Prostate gland (tissue), 2 donors: Measurements from ENCODE around the gene RNU7-1. TPM values are rescaled to one million over a fixed set of nuclear protein-coding genes. Genes with fewer than 3 reads are reported as not detected.
A peak's percentile ranks its signal among the peaks of the same experiment; 100 is the strongest.

Source experiments
- DNase-seq: peaks from one replicate; pipeline ENCODE4 v3.0.0-alpha.2; 2019; ENCODE audit warnings: low spot score
- H3K27ac ChIP-seq, 2 donors: fragments of 200-600 bp; sonication (generic); 2 replicates each; pipeline ENCODE4 v1.5.1; 2017 to 2019
- H3K27me3 ChIP-seq: fragments of 200-600 bp; sonication (generic); replicated peaks from 2 replicates; pipeline ENCODE4 v1.5.1; 2019; ENCODE audit not compliant: insufficient read depth
- H3K36me3 ChIP-seq, 2 donors: fragments of 200-600 bp; sonication (generic); 1 replicate in 1 of 2; 2 replicates in 1 of 2; pipeline versions ENCODE4 v1.5.1 to v1.8.1; 2017 to 2019
- H3K4me1 ChIP-seq: fragments of 200-600 bp; sonication (generic); replicated peaks from 2 replicates; pipeline ENCODE4 v1.5.1; 2019
- H3K4me3 ChIP-seq, 2 donors: fragments of 200-600 bp; sonication (generic); 2 replicates each; pipeline ENCODE4 v1.5.1; 2017 to 2019
- H3K9me3 ChIP-seq: fragments of 200-600 bp; sonication (generic); 2 replicates; pipeline ENCODE4 v1.5.1; 2017
- POLR2A ChIP-seq: fragments of 450-650 bp; IDR thresholded peaks from one replicate; pipeline ENCODE4 v1.6.1; 2016; ENCODE audit warnings: antibody characterized with exemption, mild to moderate bottlenecking
- POLR2AphosphoS5 ChIP-seq: sonication (generic); formaldehyde crosslinking; IDR thresholded peaks from one replicate; pipeline ENCODE4 v1.6.1; 2017; ENCODE audit warnings: antibody characterized with exemption
- WGBS: methylation state at CpG from one replicate; pipeline ENCODE4 v1.1.5; 2018; 5-methylcytosine and 5-hydroxymethylcytosine counted together
- intact Hi-C: fragments of 100-400 bp; cut with DNase I; formaldehyde crosslinking; loops from one replicate; pipeline ENCODE4 v1.14.2; 2022
- total RNA-seq, 2 donors: library from RNA; depleted of rRNA; stranded (reverse); fragments of >200 nt; gene quantifications; one replicate each; pipeline ENCODE4 v1.1.0, GENCODE V29; 2016
- TF ChIP-seq, protein P1 (sequence below), 4 experiments: fragments of 200-600 bp in 2 of 4; fragments of 450-650 bp in 2 of 4; sonication (generic) in 2 of 4; IDR thresholded peaks; 1 replicate in 3 of 4; 2 replicates in 1 of 4; pipeline ENCODE4 v1.5.1; 2016 to 2019; ENCODE audit warnings: antibody characterized with exemption in 4 of 4, mild to moderate bottlenecking in 2 of 4, moderate library complexity in 2 of 4

Gene RNU7-1
- total RNA-seq, 2 donors from 2014 or later = not detected

DNA sequence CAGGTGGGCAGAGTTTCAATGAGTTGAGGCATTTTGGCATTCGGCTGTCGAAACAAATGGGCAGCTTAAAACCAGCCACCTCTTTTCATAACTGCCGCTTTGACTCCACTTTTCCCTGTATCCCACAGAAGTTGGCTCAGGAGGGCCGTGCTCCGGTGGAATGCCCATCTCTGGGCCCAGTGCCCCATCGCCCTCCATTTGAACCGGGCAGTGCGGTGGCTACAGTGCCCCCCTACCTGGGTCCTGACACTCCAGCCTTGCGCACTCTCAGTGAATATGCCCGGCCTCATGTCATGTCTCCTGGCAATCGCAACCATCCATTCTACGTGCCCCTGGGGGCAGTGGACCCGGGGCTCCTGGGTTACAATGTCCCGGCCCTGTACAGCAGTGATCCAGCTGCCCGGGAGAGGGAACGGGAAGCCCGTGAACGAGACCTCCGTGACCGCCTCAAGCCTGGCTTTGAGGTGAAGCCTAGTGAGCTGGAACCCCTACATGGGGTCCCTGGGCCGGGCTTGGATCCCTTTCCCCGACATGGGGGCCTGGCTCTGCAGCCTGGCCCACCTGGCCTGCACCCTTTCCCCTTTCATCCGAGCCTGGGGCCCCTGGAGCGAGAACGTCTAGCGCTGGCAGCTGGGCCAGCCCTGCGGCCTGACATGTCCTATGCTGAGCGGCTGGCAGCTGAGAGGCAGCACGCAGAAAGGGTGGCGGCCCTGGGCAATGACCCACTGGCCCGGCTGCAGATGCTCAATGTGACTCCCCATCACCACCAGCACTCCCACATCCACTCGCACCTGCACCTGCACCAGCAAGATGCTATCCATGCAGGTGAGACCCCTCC, 5.0 kb upstream of the RNU7-1 start:
- no peak for TF ChIP-seq POLR2A
- TF ChIP-seq POLR2AphosphoS5 = no peak
- TF ChIP-seq, protein P1, sequence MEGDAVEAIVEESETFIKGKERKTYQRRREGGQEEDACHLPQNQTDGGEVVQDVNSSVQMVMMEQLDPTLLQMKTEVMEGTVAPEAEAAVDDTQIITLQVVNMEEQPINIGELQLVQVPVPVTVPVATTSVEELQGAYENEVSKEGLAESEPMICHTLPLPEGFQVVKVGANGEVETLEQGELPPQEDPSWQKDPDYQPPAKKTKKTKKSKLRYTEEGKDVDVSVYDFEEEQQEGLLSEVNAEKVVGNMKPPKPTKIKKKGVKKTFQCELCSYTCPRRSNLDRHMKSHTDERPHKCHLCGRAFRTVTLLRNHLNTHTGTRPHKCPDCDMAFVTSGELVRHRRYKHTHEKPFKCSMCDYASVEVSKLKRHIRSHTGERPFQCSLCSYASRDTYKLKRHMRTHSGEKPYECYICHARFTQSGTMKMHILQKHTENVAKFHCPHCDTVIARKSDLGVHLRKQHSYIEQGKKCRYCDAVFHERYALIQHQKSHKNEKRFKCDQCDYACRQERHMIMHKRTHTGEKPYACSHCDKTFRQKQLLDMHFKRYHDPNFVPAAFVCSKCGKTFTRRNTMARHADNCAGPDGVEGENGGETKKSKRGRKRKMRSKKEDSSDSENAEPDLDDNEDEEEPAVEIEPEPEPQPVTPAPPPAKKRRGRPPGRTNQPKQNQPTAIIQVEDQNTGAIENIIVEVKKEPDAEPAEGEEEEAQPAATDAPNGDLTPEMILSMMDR (IDR thresholded peaks at IDR 0.05) = no peak
- H3K4me1 ChIP-seq = peaks cover 13% of the 10 kb centered on the region
- peaks cover 4 to 6% of the 10 kb centered on the region in 2 donors for H3K36me3 ChIP-seq
- intact Hi-C loops = loop anchor here (10.0 kb wide), 1 partner anchor 64 kb away; the partner anchor contains the start of gene SPSB2
- peak overlapping the region; percentile 92 to 94 for H3K27ac ChIP-seq
- peak overlapping the region; percentile 47 to 52 for H3K4me3 ChIP-seq
- no peak for DNase-seq
- 79% methylated on average over 30 of the region's 32 CpGs for WGBS
- no peaks in the 10 kb centered on the region for H3K9me3 ChIP-seq
- H3K27me3 ChIP-seq = no peaks in the 10 kb centered on the region

DNA sequence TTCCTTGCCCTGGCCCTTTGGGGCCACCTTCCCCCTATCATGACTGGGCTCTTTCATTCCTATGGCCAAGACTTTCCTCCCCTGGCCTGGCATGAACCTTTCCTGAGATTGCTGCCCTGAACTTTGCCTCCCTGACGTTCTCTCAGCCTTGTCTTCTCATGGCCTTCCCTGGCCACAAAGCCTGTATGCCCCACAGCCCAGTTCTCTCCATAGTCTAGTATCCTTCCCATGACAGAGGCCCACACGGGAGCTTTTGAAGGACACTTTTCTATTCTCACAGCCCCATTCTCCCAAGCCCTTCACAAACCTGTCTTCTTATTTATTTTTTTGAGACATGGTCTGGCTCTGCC, 4.5 kb upstream of the RNU7-1 start:
- DNase-seq = no peak
- 77% methylated on average over 2 of the region's 2 CpGs for WGBS
- Histone ChIP-seq H3K4me1 (peaks cover 10% of the 10 kb centered on the region), H3K9me3 (no peaks in the 10 kb centered on the region), H3K36me3 (peaks cover 4 to 6% of the 10 kb centered on the region in 2 donors), H3K27me3 (no peaks in the 10 kb centered on the region), H3K4me3 (no peak overlapping the region), H3K27ac (peak overlapping the region in 1 of 2 donors; percentile 94)
- no peak for TF ChIP-seq POLR2AphosphoS5
- no peak for TF ChIP-seq POLR2A
- TF ChIP-seq, protein P1 (IDR thresholded peaks at IDR 0.05) = no peak
- intact Hi-C loops = loop anchor here (10.0 kb wide), 1 partner anchor 64 kb away; the partner anchor contains the start of gene SPSB2

DNA sequence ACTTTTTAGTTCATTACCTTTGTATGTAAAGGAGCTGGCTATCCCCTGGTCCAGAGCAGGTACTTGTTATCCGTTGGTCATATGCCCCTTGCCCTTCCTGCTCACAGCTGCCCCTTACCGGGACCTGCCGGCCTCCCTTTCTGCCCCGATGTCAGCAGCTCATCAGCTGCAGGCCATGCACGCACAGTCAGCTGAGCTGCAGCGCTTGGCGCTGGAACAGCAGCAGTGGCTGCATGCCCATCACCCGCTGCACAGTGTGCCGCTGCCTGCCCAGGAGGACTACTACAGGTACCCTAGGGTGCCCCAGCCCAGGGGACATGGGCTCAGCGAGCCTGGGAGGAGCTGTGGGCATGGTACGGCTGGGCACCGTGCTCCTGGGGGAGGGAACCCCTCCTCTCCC, 2.3 kb upstream of the RNU7-1 start:
- DNase-seq = no peak
- Histone ChIP-seq H3K36me3 (no peaks in the 10 kb centered on the region), H3K4me1 (peaks cover 23% of the 10 kb centered on the region), H3K27ac (peak overlapping the region in 1 of 2 donors; percentile 94), H3K9me3 (no peaks in the 10 kb centered on the region), H3K27me3 (no peaks in the 10 kb centered on the region), H3K4me3 (no peak overlapping the region)
- TF ChIP-seq, protein P1 (IDR thresholded peaks at IDR 0.05) = no peak
- TF ChIP-seq POLR2AphosphoS5 = peak; percentile 5
- 87% methylated on average over 12 of the region's 12 CpGs for WGBS
- intact Hi-C loops = no loop called here

DNA sequence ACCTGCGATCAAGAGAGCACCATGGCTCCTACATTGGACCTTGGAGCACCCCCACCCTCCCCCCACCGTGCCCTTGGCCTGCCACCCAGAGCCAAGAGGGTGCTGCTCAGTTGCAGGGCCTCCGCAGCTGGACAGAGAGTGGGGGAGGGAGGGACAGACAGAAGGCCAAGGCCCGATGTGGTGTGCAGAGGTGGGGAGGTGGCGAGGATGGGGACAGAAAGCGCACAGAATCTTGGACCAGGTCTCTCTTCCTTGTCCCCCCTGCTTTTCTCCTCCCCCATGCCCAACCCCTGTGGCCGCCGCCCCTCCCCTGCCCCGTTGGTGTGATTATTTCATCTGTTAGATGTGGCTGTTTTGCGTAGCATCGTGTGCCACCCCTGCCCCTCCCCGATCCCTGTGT, 1.8 kb upstream of the RNU7-1 start:
- Histone ChIP-seq H3K27ac (peak overlapping the region in 1 of 2 donors; percentile 94), H3K9me3 (no peaks in the 10 kb centered on the region), H3K4me3 (no peak overlapping the region), H3K36me3 (no peaks in the 10 kb centered on the region), H3K4me1 (peaks cover 21% of the 10 kb centered on the region), H3K27me3 (no peaks in the 10 kb centered on the region)
- WGBS = 77% methylated on average over 12 of the region's 12 CpGs
- no peak for TF ChIP-seq POLR2A
- intact Hi-C loops = no loop called here
- no peak for DNase-seq

DNA sequence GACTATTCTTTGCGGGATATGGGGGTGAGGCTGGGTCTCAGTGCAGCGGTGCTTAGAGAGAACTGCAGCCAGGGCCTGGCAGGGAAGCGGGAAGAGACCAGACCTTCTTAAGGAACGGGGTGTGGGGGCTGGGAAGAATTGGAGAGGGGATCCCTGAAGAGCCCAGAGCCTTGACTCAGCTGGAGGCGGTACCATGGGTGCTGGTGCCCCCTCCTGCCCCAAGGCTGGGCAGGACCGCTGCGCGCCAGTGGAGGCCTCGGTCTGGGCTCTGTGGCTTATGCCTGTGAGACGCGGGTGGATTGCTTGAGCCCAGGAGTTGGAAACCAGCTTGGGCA, 1.3 kb upstream of the RNU7-1 start:
- DNase-seq = no peak
- H3K27me3 ChIP-seq = no peaks in the 10 kb centered on the region
- H3K4me3 ChIP-seq = no peak overlapping the region
- intact Hi-C loops = no loop called here
- H3K27ac ChIP-seq = peak overlapping the region; percentile 94 to 97
- no peaks in the 10 kb centered on the region for H3K36me3 ChIP-seq
- TF ChIP-seq, protein P1 (IDR thresholded peaks at IDR 0.05) = no peak
- no peaks in the 10 kb centered on the region for H3K9me3 ChIP-seq
- 81% methylated on average over 11 of the region's 11 CpGs for WGBS
- H3K4me1 ChIP-seq = peaks cover 23% of the 10 kb centered on the region
